ENCODE measurements around the gene KDM4C. TPM values are rescaled to one million over a fixed set of nuclear protein-coding genes. Genes with fewer than 3 reads are reported as not detected.

Gene KDM4C
- total RNA-seq, 1 experiment from 2014 or later: 4.8 TPM

DNA sequence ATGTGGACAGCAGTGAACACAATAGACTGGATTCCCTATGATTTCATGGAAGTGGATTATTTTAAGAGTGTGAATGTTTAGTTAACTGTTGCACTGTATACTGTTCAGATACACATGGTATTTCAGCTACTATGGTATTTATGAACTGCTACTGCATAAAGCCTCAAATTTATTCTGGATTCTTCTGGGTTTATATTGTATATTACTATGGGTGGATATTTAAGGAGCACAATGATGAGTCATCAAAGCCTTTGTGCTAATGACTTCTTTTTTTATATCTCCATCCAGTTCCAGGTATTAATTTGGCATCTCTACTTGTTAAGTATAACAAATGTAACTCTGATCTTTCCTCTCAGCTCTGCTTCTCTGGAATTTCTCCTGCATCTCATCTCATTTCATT, 6.8 kb downstream of the KDM4C start:
- POLR2A ChIA-PET (ENCODE audit: low non-redundant PET): no interaction called here
- no peak overlapping the region for H3K4me3 ChIP-seq (ENCODE audit: low read depth, low read length, poor library complexity, severe bottlenecking)
- intact Hi-C loops (cut with micrococcal nuclease; ENCODE audit: unreplicated experiment): no loop called here
- no peak for DNase-seq (ENCODE audit: low spot score)
- no peak for TF ChIP-seq EZH2 (IDR thresholded peaks at IDR 0.05; ENCODE audit: borderline replicate concordance, low read depth, low read length, poor library complexity, severe bottlenecking)
- TF ChIP-seq, protein P1, sequence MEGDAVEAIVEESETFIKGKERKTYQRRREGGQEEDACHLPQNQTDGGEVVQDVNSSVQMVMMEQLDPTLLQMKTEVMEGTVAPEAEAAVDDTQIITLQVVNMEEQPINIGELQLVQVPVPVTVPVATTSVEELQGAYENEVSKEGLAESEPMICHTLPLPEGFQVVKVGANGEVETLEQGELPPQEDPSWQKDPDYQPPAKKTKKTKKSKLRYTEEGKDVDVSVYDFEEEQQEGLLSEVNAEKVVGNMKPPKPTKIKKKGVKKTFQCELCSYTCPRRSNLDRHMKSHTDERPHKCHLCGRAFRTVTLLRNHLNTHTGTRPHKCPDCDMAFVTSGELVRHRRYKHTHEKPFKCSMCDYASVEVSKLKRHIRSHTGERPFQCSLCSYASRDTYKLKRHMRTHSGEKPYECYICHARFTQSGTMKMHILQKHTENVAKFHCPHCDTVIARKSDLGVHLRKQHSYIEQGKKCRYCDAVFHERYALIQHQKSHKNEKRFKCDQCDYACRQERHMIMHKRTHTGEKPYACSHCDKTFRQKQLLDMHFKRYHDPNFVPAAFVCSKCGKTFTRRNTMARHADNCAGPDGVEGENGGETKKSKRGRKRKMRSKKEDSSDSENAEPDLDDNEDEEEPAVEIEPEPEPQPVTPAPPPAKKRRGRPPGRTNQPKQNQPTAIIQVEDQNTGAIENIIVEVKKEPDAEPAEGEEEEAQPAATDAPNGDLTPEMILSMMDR (conservative IDR thresholded peaks at IDR 0.05; ENCODE audit: low read depth, low read length): no peak
- BruUV-seq (replicated peaks): no TSS peak
- H3K27ac ChIP-seq (ENCODE audit: low read depth, low read length, poor library complexity, severe bottlenecking): no peak overlapping the region
- H3K4me1 ChIP-seq (ENCODE audit: insufficient read depth, low read length, poor library complexity, severe bottlenecking): no peaks in the 10 kb centered on the region
- CTCF ChIA-PET: no interaction called here
- no peaks in the 10 kb centered on the region for H3K36me3 ChIP-seq (ENCODE audit: insufficient read depth, low read length, poor library complexity, severe bottlenecking)
- no peaks in the 10 kb centered on the region for H3K9me3 ChIP-seq (ENCODE audit: low read depth, low read length, poor library complexity, severe bottlenecking)
- no peaks in the 10 kb centered on the region for H3K27me3 ChIP-seq (replicated peaks; ENCODE audit: insufficient read depth, low read depth, low read length, poor library complexity)

- intact Hi-C loops (cut with micrococcal nuclease; ENCODE audit: unreplicated experiment): no loop called here
- Histone ChIP-seq H3K36me3 (ENCODE audit: insufficient read depth, low read length, poor library complexity, severe bottlenecking) (no peaks in the 10 kb centered on the region), H3K9me3 (ENCODE audit: low read depth, low read length, poor library complexity, severe bottlenecking) (no peaks in the 10 kb centered on the region), H3K27me3 (replicated peaks; ENCODE audit: insufficient read depth, low read depth, low read length, poor library complexity) (no peaks in the 10 kb centered on the region), H3K27ac (ENCODE audit: low read depth, low read length, poor library complexity, severe bottlenecking) (no peak overlapping the region), H3K4me1 (ENCODE audit: insufficient read depth, low read length, poor library complexity, severe bottlenecking) (no peaks in the 10 kb centered on the region), H3K4me3 (ENCODE audit: low read depth, low read length, poor library complexity, severe bottlenecking) (no peak overlapping the region)
- no peak for TF ChIP-seq EZH2 (IDR thresholded peaks at IDR 0.05; ENCODE audit: borderline replicate concordance, low read depth, low read length, poor library complexity, severe bottlenecking)
- TF ChIP-seq, protein P1 (conservative IDR thresholded peaks at IDR 0.05; ENCODE audit: low read depth, low read length): no peak
- no peak for DNase-seq (ENCODE audit: low spot score)
- ChIA-PET POLR2A (ENCODE audit: low non-redundant PET) (no interaction called here), CTCF (no interaction called here)
- BruUV-seq (replicated peaks): no TSS peak
Observed at GRCh38 chr9:6764950-6765349, 7.2 kb downstream of the KDM4C start.

DNA sequence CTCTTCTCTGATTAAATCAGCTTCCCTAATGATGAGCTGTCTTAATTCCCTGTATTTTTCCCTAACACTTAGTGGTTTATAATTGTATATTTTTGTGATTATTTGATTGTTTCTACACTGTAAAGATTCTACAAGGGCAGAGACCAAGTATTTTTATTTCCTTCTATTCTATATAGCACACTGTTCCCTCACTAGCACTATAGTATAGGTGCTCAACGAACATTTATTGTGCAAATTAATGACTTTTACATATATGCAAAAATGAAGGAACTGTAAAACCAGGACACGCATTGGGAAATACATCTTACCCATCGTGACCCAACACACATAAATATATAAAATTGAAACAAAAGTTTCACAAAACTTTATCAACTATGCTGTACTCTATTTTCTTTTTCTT, 7.6 kb downstream of the KDM4C start:
- intact Hi-C loops (cut with micrococcal nuclease; ENCODE audit: unreplicated experiment): no loop called here
- TF ChIP-seq, protein P1 (conservative IDR thresholded peaks at IDR 0.05; ENCODE audit: low read depth, low read length): no peak
- no peak for TF ChIP-seq EZH2 (IDR thresholded peaks at IDR 0.05; ENCODE audit: borderline replicate concordance, low read depth, low read length, poor library complexity, severe bottlenecking)
- no TSS peak for BruUV-seq (replicated peaks)
- Histone ChIP-seq H3K4me1 (ENCODE audit: insufficient read depth, low read length, poor library complexity, severe bottlenecking) (no peaks in the 10 kb centered on the region), H3K27ac (ENCODE audit: low read depth, low read length, poor library complexity, severe bottlenecking) (no peak overlapping the region), H3K4me3 (ENCODE audit: low read depth, low read length, poor library complexity, severe bottlenecking) (no peak overlapping the region), H3K9me3 (ENCODE audit: low read depth, low read length, poor library complexity, severe bottlenecking) (no peaks in the 10 kb centered on the region), H3K36me3 (ENCODE audit: insufficient read depth, low read length, poor library complexity, severe bottlenecking) (no peaks in the 10 kb centered on the region), H3K27me3 (replicated peaks; ENCODE audit: insufficient read depth, low read depth, low read length, poor library complexity) (no peaks in the 10 kb centered on the region)
- ChIA-PET CTCF (no interaction called here), POLR2A (ENCODE audit: low non-redundant PET) (no interaction called here)
- DNase-seq (ENCODE audit: low spot score): no peak
